ENCODE measurements around the gene FAM170B.

- TF ChIP-seq, protein P1, sequence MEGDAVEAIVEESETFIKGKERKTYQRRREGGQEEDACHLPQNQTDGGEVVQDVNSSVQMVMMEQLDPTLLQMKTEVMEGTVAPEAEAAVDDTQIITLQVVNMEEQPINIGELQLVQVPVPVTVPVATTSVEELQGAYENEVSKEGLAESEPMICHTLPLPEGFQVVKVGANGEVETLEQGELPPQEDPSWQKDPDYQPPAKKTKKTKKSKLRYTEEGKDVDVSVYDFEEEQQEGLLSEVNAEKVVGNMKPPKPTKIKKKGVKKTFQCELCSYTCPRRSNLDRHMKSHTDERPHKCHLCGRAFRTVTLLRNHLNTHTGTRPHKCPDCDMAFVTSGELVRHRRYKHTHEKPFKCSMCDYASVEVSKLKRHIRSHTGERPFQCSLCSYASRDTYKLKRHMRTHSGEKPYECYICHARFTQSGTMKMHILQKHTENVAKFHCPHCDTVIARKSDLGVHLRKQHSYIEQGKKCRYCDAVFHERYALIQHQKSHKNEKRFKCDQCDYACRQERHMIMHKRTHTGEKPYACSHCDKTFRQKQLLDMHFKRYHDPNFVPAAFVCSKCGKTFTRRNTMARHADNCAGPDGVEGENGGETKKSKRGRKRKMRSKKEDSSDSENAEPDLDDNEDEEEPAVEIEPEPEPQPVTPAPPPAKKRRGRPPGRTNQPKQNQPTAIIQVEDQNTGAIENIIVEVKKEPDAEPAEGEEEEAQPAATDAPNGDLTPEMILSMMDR (IDR thresholded peaks at IDR 0.05; ENCODE audit: low read length): no peak
- TF ChIP-seq EZH2 (IDR thresholded peaks at IDR 0.05; ENCODE audit: borderline replicate concordance, low read length): no peak
These were observed 23.0 kb downstream of the FAM170B start for GRCh38 chr10:49110684-49111319.

Measured in OCI-LY1 (cell line).